C4-2B (cell line): Measurements from ENCODE around the gene TFDP1.

ENCODE experiments used
- H3K27ac ChIP-seq: fragments of 450-650 bp; 2 replicates; pipeline ENCODE4 v1.5.1; 2017
- ZFX ChIP-seq: fragments of 450-650 bp; IDR thresholded peaks from 2 replicates; pipeline ENCODE4 v1.6.1; 2017
- TF ChIP-seq, protein P1 (sequence below): fragments of 450-650 bp; conservative IDR thresholded peaks from 2 replicates; pipeline ENCODE4 v1.5.1; 2017; ENCODE audit warnings: mild to moderate bottlenecking

Gene TFDP1

DNA sequence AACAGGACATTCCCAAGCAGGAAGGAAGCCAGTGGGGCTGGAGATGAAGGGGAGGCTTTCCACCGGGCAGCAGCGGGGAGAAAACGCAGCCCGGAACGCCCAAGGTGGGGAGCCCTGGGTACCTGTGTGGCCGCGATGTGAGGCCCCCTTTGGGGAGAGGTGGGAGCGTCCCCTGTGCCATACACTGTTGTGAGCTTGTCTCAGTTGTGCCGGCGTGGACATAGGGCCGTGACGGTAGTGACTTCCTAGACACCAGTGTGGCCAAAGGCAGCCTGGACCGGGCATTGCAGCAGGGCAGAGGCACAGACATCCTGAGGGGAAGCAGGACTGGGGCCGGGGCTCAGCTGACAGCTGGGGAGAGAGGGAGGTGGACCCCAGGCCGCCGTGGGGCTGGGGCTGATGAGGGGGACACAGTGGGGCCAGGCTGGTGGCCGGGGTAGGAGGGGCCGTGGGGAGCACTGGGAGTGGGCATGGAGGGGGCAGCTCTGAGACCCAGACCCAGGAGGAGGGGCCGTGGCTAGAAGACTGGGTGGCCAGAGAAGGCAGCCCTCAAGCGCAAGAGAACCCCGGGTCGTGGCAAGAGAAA is 38.5 kb upstream of the TFDP1 start:
- no peak for TF ChIP-seq ZFX
- TF ChIP-seq, protein P1, sequence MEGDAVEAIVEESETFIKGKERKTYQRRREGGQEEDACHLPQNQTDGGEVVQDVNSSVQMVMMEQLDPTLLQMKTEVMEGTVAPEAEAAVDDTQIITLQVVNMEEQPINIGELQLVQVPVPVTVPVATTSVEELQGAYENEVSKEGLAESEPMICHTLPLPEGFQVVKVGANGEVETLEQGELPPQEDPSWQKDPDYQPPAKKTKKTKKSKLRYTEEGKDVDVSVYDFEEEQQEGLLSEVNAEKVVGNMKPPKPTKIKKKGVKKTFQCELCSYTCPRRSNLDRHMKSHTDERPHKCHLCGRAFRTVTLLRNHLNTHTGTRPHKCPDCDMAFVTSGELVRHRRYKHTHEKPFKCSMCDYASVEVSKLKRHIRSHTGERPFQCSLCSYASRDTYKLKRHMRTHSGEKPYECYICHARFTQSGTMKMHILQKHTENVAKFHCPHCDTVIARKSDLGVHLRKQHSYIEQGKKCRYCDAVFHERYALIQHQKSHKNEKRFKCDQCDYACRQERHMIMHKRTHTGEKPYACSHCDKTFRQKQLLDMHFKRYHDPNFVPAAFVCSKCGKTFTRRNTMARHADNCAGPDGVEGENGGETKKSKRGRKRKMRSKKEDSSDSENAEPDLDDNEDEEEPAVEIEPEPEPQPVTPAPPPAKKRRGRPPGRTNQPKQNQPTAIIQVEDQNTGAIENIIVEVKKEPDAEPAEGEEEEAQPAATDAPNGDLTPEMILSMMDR, result no peak
- no peak overlapping the region for H3K27ac ChIP-seq

DNA sequence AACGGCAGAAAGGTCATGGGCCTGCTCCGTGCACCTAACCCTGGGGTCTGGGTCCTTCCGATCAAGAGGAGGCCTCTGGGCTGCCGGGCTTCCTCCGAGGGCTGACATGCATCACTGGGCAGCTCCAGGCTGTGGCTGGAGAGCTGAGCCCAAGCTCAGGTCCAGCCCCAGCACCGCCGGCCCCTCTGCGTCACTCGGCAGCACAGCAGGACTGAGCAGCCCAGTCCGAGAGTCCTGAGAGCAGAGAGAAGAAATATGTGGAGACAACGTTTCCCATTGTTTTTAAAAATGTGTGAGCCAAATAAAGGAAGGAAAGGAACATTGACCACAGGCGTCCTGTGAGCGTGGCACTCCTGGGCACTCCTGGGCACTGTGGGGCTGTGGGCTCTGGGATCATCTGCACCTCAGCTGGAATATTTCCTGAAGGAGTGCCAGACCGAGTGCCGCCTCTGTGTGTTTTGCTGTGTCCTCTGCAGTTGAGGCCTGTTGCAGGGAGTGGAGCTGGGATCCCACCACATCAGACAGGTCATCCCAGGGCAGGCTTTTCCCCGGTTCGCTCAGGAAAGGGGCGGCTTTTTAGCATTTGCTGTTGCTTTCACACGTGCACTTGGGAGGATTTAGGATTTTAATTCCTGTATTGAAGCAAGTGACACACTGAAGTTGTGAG is 37.8 kb upstream of the TFDP1 start:
- H3K27ac ChIP-seq, result no peak overlapping the region
- TF ChIP-seq, protein P1, result no peak
- TF ChIP-seq ZFX, result no peak

DNA sequence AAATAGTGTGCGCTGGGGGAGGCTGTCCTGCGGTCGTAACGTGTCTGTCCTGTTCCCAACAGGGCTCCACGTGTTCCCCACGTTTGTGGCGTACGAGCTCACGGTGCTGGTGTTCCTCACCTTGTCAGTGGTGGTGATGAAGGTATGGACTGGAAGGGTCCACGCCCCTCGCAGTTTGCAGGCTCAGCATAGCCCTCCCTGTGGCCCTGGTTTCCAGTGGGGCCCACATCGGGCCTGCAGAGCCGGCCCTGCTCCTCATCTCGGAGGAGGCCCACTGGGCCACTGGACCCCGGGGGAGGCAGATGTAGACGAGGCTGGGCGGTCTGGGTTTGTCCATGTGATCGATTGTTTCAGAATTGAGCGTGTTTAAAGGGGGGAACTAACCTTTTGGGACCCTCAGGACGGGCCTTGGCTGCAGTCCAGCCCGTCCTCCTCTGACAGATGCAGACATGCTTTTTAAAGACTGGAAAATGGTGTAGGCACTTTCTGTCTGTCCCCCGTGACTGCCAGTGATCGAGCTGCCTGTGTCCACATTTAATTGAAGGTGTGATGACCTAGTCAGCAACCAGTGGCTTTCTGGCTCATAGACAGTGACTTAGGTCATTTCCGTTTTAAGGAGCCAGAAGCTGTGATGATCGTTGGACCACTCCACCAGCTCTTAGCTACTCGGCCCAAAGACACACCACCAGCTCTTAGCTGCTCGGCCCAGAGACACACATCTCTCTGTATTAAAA is 37.1 kb upstream of the TFDP1 start:
- no peak for TF ChIP-seq ZFX
- TF ChIP-seq, protein P1, result no peak
- H3K27ac ChIP-seq, result no peak overlapping the region

DNA sequence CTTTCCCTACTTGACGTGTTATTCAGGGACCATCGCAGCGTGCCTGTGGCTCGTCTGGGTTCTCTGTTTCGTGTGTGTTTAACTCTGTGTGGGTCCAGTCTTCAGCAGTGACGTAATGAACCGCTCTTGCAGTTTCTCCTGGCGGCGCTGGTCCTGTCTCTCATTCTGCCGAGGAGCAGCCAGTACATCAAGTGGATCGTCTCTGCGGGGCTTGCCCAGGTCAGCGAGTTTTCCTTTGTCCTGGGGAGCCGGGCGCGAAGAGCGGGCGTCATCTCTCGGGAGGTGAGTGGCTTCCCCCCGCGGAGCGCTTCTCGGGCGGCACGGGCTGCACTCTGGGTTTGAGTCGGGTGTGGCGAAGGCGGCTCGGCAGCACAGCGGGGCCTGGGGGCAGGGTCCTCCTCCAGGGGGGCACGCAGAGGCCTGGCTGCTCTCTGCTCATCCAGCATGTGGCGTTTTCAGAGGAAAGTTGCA is 36.3 kb upstream of the TFDP1 start:
- no peak overlapping the region for H3K27ac ChIP-seq
- TF ChIP-seq, protein P1, result no peak
- TF ChIP-seq ZFX, result no peak

DNA sequence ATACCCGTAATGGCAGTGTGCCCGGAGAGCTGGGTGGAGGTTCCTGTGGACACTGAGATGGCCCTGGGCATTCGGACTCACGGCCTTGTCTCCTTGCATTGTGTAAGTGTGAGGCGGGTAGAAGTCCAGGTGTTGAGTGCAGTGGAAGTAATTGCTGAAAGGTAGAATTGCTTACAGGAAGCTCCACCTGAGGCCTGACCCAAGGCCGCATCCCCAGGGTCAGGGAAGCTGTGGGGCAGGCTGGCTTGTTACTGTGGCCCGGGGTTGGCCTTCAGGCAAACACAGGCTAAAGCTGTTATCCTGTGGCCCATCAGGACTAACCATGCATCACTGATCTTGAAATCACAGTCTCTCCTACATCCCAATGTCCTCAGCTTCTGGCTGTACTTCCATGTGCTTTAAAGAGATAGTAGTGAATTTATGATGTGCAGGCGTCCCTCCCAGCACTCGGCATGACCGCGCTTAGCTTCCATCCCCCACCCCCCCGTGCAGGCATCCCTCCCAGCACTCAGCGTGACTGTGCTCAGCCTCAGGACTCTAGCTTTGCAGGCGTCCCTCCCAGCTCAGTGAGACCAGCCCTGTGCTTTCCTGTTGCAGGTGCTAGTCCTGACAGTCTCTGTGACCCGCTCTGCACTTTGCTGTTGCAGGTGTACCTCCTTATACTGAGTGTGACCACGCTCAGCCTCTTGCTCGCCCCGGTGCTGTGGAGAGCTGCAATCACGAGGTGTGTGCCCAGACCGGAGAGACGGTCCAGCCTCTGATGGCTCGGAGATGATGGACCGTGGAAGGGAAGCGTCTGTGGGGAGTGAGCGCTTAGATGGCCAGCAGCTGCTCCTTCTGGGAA is 35.6 kb upstream of the TFDP1 start:
- no peak overlapping the region for H3K27ac ChIP-seq
- no peak for TF ChIP-seq ZFX
- TF ChIP-seq, protein P1, result no peak

DNA sequence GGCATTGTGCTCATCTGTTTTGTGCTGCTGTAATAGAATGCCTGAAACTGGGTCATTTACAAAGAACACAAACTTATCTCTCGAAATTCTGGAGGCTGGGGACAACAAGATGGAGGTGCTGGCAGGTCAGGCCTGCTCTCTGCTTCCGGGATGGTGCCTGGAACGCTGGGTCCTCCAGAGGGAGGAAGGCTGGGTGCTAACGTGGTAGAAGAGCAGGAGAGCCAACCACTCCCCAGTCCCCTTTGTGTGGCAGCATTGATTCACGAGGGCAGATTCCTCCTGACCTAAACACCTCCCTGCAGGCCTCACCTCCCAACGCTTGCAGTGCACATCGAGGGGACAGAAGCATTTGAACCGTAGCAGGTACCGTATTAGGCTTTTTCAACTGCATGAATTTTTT is 34.1 kb upstream of the TFDP1 start:
- H3K27ac ChIP-seq, result no peak overlapping the region
- TF ChIP-seq, protein P1, result no peak
- TF ChIP-seq ZFX, result no peak
